GM08714 (cell line): ENCODE measurements around the gene MUS81.

Source experiments
- H3K4me3 ChIP-seq: fragments of 200-500 bp; sonication (Bioruptor generic); 2 replicates; pipeline ENCODE4 v1.5.1; 2014; ENCODE audit warnings: mild to moderate bottlenecking, low read length, inconsistent platforms
- ZNF274 ChIP-seq: IDR thresholded peaks from 2 replicates; pipeline ENCODE4 v1.6.1; 2012; ENCODE audit warnings: mild to moderate bottlenecking, low read depth, low read length

Gene MUS81

DNA sequence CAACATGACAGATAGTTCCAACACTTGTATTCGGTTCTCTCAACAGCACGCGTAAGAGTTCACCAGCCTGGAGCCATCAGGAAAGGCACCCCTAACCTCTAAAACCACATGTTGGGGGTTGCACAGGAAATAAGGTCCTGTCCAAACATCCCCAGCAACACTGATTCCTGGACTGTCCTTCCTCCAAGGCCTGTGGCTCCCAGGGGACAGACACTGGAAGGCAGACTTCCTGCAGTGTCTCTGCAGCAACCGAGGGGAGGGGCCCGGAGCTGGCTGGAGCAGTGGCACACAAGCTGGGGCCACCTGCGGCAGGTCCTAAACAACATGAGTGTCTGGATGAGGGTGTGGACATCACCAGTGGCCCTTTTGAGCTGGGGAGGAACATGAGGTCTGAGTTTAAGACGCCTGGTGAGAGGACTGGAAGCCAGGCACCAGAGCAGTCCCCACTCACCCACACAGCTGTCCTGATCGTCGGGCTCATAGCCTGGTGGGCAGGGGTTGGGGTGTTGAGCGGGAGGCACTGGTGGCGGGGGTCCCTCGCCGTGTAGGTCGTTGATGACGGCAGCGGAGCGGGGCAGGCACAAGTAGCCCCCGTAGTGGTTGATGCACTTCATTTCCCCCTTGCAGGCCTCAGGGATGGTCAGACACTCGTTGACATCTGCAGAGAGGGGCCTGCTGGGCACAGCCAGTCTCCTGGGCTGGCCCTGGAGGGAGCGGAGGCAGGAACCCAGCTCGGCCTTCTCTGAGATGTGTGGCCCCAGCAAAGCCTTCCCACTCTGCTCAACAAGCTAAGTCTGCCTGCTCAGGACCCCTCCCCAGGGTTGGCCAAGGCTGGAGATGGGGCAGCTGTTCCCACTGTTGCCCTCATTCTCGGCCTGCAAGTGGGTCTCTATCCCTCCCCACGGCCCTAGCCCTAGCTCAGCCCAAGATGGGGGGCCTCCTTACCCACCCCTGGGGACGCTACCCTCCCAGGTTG is 10.8 kb downstream of the MUS81 start:
- no peak for TF ChIP-seq ZNF274
- H3K4me3 ChIP-seq: no peak overlapping the region

GRCh38 chr11:65871811-65872548 is 11.7 kb downstream of the MUS81 start:
- TF ChIP-seq ZNF274: no peak
- H3K4me3 ChIP-seq: no peak overlapping the region

- TF ChIP-seq ZNF274: no peak
- H3K4me3 ChIP-seq: peak within 1 kb of the TSS; percentile 39; the same call in 1 of the 2 replicates
These were observed 12.5 kb downstream of the MUS81 start, which contains the start of gene EFEMP2 for GRCh38 chr11:65872586-65873317. EFEMP2 (minus strand) TSS chr11:65872800; CDS start chr11:65872354, 446 bp downstream.

GRCh38 chr11:65873318-65874156 is 13.3 kb downstream of the MUS81 start:
- peak overlapping the region; percentile 39; the same call in 1 of the 2 replicates for H3K4me3 ChIP-seq
- TF ChIP-seq ZNF274: no peak

DNA sequence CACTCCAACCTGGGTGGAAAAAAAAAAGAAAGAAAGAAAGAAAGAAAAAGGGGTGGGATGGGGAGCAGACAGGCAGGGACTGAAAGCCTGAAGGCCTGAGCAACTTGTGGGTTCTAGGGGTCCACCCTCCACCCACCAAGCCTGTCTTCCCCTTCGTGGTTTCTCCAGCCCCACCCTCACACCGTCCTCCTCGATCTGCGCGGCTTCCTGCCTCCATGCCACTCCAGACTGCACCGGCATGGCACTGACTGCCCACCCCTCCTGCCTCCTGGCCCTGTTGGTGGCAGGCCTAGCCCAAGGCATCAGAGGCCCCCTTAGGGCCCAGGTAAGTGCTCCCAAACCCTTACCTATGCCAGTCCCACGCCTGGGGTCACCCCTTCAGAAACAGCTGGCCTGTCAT is 19.4 kb downstream of the MUS81 start, which contains the start of gene CTSW:
Gene CTSW, plus strand, starts transcription at position 221 of the 400 bp plus-strand sequence. Its CDS starts 18 bp downstream, at position 239.
- no peak for TF ChIP-seq ZNF274
- H3K4me3 ChIP-seq: no peak within 1 kb of the TSS

- no peak for TF ChIP-seq ZNF274
- no peak overlapping the region for H3K4me3 ChIP-seq
These were observed 19.8 kb downstream of the MUS81 start for GRCh38 chr11:65880027-65880426.

DNA sequence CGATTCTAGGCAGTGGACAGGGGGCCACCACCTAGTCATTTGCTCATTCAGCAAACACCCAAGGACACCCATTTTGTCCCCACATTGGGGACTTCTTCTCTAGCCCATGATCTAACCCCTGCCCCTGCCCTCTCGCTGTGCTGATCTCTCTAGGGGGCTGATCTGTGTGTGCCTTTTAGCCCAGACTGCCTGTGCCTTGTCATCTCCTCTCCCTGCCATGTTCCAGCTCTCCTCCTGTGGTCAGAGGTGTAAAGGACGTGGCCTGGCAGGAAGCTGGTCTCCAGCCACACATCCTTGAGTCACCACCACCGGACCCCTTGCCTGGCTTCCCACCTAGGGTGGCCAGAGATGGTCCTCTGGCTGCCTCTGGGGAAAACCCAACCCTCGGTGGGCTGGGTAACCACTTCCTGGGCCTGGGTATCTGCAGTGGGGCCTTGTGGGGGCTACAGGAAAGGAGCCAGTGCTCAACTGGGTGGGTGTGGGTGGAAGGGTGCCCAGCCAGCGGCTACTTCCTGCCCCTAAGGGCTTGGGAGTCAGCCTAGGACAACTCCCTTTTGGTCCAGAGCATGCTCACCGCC is 20.7 kb downstream of the MUS81 start:
- TF ChIP-seq ZNF274: no peak
- H3K4me3 ChIP-seq: no peak overlapping the region

DNA sequence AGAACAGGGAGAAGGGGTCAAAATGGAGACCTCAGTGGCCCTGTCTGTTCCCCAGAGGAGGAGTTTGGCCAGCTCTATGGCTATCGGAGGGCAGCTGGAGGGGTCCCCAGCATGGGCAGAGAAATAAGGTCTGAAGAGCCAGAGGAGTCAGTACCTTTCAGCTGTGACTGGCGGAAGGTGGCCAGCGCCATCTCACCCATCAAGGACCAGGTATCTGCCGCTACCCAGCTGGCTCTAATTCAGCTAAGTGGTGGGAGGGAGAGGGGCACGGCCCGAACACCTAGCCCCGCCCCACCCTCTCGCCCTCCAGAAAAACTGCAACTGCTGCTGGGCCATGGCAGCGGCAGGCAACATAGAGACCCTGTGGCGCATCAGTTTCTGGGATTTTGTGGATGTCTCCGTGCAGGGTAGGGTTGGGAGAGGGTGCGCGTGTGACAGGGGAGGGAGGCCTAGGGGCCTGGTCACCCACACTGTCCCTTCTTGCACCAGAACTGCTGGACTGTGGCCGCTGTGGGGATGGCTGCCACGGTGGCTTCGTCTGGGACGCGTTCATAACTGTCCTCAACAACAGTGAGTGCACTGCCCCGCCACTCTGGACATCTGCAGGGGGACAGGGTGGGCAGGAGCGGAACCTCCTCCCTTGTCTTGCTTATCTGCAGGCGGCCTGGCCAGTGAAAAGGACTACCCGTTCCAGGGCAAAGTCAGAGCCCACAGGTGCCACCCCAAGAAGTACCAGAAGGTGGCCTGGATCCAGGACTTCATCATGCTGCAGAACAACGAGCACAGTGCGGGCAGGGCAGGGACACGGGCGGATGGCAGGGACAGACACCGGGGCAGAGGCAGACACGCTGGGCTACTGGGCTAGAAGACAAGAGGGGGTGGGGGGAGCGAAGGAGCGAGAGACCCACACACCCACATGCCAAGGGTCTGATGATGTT is 22.2 kb downstream of the MUS81 start:
- H3K4me3 ChIP-seq: no peak overlapping the region
- TF ChIP-seq ZNF274: no peak

DNA sequence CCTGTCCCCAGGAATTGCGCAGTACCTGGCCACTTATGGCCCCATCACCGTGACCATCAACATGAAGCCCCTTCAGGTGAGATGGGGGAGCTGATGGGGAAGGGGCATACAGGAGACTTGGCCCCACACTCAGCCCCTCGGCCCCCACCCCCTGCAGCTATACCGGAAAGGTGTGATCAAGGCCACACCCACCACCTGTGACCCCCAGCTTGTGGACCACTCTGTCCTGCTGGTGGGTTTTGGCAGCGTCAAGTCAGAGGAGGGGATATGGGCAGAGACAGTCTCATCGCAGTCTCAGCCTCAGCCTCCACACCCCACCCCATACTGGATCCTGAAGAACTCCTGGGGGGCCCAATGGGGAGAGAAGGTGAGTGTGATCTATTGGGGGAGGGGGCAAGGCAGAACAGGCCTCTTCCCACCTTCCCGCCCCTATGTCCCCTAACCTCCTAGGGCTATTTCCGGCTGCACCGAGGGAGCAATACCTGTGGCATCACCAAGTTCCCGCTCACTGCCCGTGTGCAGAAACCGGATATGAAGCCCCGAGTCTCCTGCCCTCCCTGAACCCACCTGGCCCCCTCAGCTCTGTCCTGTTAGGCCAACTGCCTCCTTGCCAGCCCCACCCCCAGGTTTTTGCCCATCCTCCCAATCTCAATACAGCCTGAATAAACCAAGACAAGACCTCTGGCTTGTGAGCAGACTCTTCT is 23.0 kb downstream of the MUS81 start:
- TF ChIP-seq ZNF274: no peak
- no peak overlapping the region for H3K4me3 ChIP-seq

- no peak for TF ChIP-seq ZNF274
- H3K4me3 ChIP-seq: no peak overlapping the region
These were observed 23.8 kb downstream of the MUS81 start for GRCh38 chr11:65883786-65884715.
